Cerebellar cortex (tissue), 1 donor: ENCODE results near the gene YARS1.

Source experiments
- DNase-seq: peaks from one replicate; pipeline ENCODE4 v3.0.0-alpha.2; 2015; ENCODE audit warnings: low spot score

The YARS1 gene

GRCh38 chr1:32780628-32781234, 36.4 kb downstream of the YARS1 start:
- DNase-seq: no peak

- no peak for DNase-seq
These were observed 37.2 kb downstream of the YARS1 start for GRCh38 chr1:32780005-32780404.

- no peak for DNase-seq
These were observed 37.9 kb downstream of the YARS1 start for GRCh38 chr1:32779242-32779641.

GRCh38 chr1:32775640-32776337, 41.4 kb downstream of the YARS1 start:
- DNase-seq: no peak

GRCh38 chr1:32774950-32775634, 42.1 kb downstream of the YARS1 start:
- DNase-seq: no peak

GRCh38 chr1:32774464-32774808, 42.7 kb downstream of the YARS1 start:
- no peak for DNase-seq

GRCh38 chr1:32773764-32774463, 43.2 kb downstream of the YARS1 start:
- DNase-seq: no peak

GRCh38 chr1:32773018-32773763, 44.0 kb downstream of the YARS1 start:
- peak; percentile 86 for DNase-seq

GRCh38 chr1:32772281-32773017, 44.7 kb downstream of the YARS1 start:
- no peak for DNase-seq

GRCh38 chr1:32771561-32772280, 45.4 kb downstream of the YARS1 start:
- no peak for DNase-seq

GRCh38 chr1:32770741-32771548, 46.2 kb downstream of the YARS1 start:
- no peak for DNase-seq

GRCh38 chr1:32770221-32770731, 46.9 kb downstream of the YARS1 start:
- DNase-seq: no peak

- DNase-seq: no peak
These were observed 47.5 kb downstream of the YARS1 start for GRCh38 chr1:32769524-32770220.

- no peak for DNase-seq
These were observed 48.9 kb downstream of the YARS1 start for GRCh38 chr1:32768110-32768850.

- no peak for DNase-seq
These were observed 49.5 kb downstream of the YARS1 start for GRCh38 chr1:32767641-32768040.

GRCh38 chr1:32767156-32767555, 50.0 kb downstream of the YARS1 start:
- DNase-seq: no peak

GRCh38 chr1:32766328-32766972, 50.7 kb downstream of the YARS1 start:
- no peak for DNase-seq
